ENCODE measurements around the gene CMSS1. TPM values are rescaled to one million over a fixed set of nuclear protein-coding genes. Genes with fewer than 3 reads are reported as not detected.

Gene CMSS1
- total RNA-seq (10 to 100 TPM; 14.4 to 29.9 (median 15.9) TPM), polyA plus RNA-seq (10 to 100 TPM; 15.0 to 19.7 TPM)

- TF ChIP-seq, protein P1, sequence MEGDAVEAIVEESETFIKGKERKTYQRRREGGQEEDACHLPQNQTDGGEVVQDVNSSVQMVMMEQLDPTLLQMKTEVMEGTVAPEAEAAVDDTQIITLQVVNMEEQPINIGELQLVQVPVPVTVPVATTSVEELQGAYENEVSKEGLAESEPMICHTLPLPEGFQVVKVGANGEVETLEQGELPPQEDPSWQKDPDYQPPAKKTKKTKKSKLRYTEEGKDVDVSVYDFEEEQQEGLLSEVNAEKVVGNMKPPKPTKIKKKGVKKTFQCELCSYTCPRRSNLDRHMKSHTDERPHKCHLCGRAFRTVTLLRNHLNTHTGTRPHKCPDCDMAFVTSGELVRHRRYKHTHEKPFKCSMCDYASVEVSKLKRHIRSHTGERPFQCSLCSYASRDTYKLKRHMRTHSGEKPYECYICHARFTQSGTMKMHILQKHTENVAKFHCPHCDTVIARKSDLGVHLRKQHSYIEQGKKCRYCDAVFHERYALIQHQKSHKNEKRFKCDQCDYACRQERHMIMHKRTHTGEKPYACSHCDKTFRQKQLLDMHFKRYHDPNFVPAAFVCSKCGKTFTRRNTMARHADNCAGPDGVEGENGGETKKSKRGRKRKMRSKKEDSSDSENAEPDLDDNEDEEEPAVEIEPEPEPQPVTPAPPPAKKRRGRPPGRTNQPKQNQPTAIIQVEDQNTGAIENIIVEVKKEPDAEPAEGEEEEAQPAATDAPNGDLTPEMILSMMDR (IDR thresholded peaks at IDR 0.05): no peak
- peak; percentile 98 to 99 (median 99) for ATAC-seq
- Histone ChIP-seq H3K27ac (peak within 1 kb of the TSS; percentile 75 to 89 (median 82)), H3K36me3 (no peaks in the 10 kb centered on the region), H3K27me3 (no peaks in the 10 kb centered on the region), H3K9me3 (no peaks in the 10 kb centered on the region), H3K4me1 (peaks cover 0 to 7% (median 0%) of the 10 kb centered on the region in 3 donors), H3K4me3 (peak within 1 kb of the TSS; percentile 57 to 83 (median 66))
- intact Hi-C loops (cut with DNase I): no loop called here
- WGBS, 2 donors: 0% methylated on average over 60 of the region's 60 CpGs
- FAIRE-seq: peak; percentile 45
- DNase-seq: peak; percentile 90 to 98 (median 95)
Measured at GRCh38 chr3:99817437-99818240, at the start of gene CMSS1. Gene CMSS1 (plus strand): TSS chr3:99817862.

DNA sequence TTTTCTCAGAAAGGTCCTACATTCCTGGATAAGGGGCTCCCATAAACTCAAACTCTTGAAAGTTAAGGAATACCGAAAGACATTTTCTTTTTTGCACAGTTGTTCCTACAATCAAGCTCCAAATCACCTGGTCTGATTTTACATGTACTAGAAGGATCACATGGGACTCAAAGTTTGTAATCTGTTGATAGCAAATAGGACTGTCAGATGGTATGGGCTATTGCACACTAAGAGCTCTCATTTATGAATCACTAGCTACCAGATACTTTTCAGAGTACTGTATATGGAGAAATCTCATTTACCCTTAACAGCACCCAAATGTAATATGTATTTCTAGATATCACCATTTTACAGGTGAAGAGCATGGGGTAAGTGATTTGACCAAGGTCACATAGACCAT lies 49.5 kb upstream of the CMSS1 start:
- Histone ChIP-seq H3K4me3 (no peak overlapping the region), H3K9me3 (no peaks in the 10 kb centered on the region), H3K4me1 (no peaks in the 10 kb centered on the region), H3K27ac (no peak overlapping the region), H3K36me3 (no peaks in the 10 kb centered on the region), H3K27me3 (no peaks in the 10 kb centered on the region)
- intact Hi-C loops (cut with DNase I): no loop called here
- FAIRE-seq (no peak), DNase-seq (no peak), ATAC-seq (no peak)
- TF ChIP-seq, protein P1 (IDR thresholded peaks at IDR 0.05): no peak
- WGBS, 2 donors: 91 to 92% methylated on average over 1 of the region's 1 CpG

DNA sequence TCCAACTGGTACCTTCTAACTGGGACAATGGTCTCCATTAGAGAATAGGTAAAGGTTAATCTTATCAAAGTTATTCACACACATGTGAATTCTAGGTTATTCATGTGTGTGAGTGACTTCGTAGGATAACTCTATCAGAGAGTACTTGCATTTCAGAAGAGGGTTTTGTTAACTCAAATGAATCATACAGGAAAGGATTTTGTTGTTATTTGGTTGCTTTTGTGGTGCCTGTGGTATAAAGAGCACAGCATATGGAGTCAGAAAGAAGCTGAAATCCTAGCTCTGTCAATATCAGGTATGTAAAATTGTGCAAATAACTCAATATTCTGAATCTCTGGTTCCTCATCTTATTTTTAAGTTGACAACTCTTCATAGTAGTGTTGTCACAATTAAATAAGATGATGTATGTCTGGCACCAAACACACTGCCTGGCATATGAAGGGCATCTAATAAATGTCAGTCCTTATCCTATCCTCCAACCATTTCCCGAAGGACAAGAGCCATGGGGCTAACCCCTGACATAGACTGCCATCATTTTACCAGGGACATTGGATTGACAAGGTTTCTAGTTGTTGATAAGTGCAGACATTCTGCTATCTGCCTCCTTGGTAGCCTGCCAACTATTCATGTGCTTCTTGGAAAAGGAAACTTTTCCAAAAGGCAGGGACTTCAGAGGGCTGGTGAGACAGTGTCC lies 48.7 kb upstream of the CMSS1 start:
- no peak overlapping the region for H3K4me3 ChIP-seq
- FAIRE-seq: no peak
- TF ChIP-seq, protein P1 (IDR thresholded peaks at IDR 0.05): no peak
- H3K27me3 ChIP-seq: no peaks in the 10 kb centered on the region
- ATAC-seq: no peak
- H3K4me1 ChIP-seq: no peaks in the 10 kb centered on the region
- H3K27ac ChIP-seq: no peak overlapping the region
- intact Hi-C loops (cut with DNase I): no loop called here
- no peaks in the 10 kb centered on the region for H3K9me3 ChIP-seq
- H3K36me3 ChIP-seq: no peaks in the 10 kb centered on the region
- WGBS, 2 donors: 64 to 78% methylated on average over 2 of the region's 2 CpGs
- DNase-seq: no peak

DNA sequence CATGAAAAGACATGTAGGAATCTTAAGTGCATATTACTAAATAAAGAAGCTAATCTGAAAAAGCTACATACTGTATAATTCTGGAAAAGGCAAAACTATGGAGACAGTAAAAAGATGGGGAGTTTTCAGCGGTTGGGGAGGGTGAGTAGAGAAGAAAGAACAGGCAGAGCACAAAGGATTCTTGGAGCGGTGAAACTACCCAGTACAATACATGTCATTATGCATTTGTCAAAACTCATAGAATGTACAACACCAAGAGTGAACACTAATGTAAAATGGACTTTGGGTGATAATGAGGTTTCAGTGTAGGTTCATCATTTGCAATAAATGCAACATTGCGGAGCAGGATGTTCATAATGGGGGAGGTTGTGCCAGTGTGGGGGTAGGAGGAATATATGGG lies 45.5 kb upstream of the CMSS1 start:
- no peak overlapping the region for H3K4me3 ChIP-seq
- H3K27ac ChIP-seq: no peak overlapping the region
- no peaks in the 10 kb centered on the region for H3K4me1 ChIP-seq
- 87 to 91% methylated on average over 3 of the region's 3 CpGs for WGBS, 2 donors
- FAIRE-seq: no peak
- TF ChIP-seq, protein P1 (IDR thresholded peaks at IDR 0.05): no peak
- H3K27me3 ChIP-seq: no peaks in the 10 kb centered on the region
- ATAC-seq: no peak
- DNase-seq: no peak
- no peaks in the 10 kb centered on the region for H3K9me3 ChIP-seq
- no peaks in the 10 kb centered on the region for H3K36me3 ChIP-seq
- intact Hi-C loops (cut with DNase I): no loop called here
